ENCODE data around the gene STXBP6.

Gene STXBP6

DNA sequence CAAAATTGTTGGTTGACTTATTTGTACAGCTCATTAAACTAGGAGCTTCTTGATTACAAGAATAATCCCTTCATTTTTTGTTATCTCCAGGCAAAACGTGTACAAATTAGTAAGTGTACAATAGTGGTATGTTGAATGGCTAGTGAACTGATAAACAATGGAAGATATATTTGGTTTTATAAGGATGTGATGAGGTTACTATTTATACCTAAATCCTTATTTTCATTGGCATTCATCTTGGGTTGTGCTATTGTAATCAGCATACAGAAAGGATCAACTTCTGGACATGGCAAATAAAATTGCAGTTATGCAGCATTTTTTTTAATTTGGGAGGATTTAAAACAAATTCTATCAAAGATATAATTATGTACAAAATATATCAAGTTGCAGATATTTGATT lies 216.6 kb downstream of the STXBP6 start:
- Histone ChIP-seq H3K36me3 (ENCODE audit: control insufficient read depth, low read length) (no peaks in the 10 kb centered on the region), H4K20me1 (ENCODE audit: control insufficient read depth, insufficient read depth, low read depth, low read length) (no peaks in the 10 kb centered on the region), H3K4me1 (ENCODE audit: control insufficient read depth, low read length) (no peaks in the 10 kb centered on the region), H3K27ac (ENCODE audit: low read depth, low read length) (no peak overlapping the region), H3K4me3 (ENCODE audit: low read length) (no peak overlapping the region), H3F3A (ENCODE audit: control insufficient read depth, insufficient read depth) (no peaks in the 10 kb centered on the region), H3K27me3 (ENCODE audit: control insufficient read depth, low read length) (no peaks in the 10 kb centered on the region), H3K79me2 (ENCODE audit: control insufficient read depth, low read length) (no peaks in the 10 kb centered on the region), H3K4me2 (ENCODE audit: low read length) (no peak overlapping the region), H3K9me3 (ENCODE audit: control insufficient read depth, insufficient read depth, low read length) (no peaks in the 10 kb centered on the region), H3K9me2 (replicated peaks; ENCODE audit: control insufficient read depth, low read length) (no peaks in the 10 kb centered on the region)
- no peak for TF ChIP-seq EZH2phosphoT487 (IDR thresholded peaks at IDR 0.05; ENCODE audit: borderline replicate concordance, low read length)
- TF ChIP-seq, protein P1, sequence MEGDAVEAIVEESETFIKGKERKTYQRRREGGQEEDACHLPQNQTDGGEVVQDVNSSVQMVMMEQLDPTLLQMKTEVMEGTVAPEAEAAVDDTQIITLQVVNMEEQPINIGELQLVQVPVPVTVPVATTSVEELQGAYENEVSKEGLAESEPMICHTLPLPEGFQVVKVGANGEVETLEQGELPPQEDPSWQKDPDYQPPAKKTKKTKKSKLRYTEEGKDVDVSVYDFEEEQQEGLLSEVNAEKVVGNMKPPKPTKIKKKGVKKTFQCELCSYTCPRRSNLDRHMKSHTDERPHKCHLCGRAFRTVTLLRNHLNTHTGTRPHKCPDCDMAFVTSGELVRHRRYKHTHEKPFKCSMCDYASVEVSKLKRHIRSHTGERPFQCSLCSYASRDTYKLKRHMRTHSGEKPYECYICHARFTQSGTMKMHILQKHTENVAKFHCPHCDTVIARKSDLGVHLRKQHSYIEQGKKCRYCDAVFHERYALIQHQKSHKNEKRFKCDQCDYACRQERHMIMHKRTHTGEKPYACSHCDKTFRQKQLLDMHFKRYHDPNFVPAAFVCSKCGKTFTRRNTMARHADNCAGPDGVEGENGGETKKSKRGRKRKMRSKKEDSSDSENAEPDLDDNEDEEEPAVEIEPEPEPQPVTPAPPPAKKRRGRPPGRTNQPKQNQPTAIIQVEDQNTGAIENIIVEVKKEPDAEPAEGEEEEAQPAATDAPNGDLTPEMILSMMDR (IDR thresholded peaks at IDR 0.05; ENCODE audit: low read depth, low read length, poor library complexity, severe bottlenecking), result no peak

DNA sequence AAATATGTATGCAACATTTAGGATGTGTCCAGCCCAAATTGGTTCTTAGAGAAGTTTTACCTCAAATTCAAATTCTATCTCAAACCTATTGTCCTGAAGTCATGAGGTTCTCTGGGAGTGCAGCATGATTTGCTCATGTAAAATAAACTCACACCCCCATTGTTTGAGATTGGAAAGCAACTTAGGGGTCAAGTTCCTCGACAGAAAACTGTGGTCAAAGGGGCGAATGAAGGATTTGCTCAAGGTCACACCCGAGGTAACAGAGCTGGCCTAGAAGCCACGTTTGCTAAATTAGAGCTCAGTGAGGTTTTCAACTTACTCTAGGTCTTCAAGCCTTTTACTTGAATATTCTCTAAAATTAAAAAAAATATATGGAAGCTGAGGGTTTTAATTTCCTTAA lies 218.3 kb downstream of the STXBP6 start:
- Histone ChIP-seq H4K20me1 (ENCODE audit: control insufficient read depth, insufficient read depth, low read depth, low read length) (no peaks in the 10 kb centered on the region), H3K36me3 (ENCODE audit: control insufficient read depth, low read length) (no peaks in the 10 kb centered on the region), H3K4me3 (ENCODE audit: low read length) (no peak overlapping the region), H3K27ac (ENCODE audit: low read depth, low read length) (no peak overlapping the region), H3K9me2 (replicated peaks; ENCODE audit: control insufficient read depth, low read length) (no peaks in the 10 kb centered on the region), H3K27me3 (ENCODE audit: control insufficient read depth, low read length) (no peaks in the 10 kb centered on the region), H3K4me1 (ENCODE audit: control insufficient read depth, low read length) (no peaks in the 10 kb centered on the region), H3K4me2 (ENCODE audit: low read length) (no peak overlapping the region), H3F3A (ENCODE audit: control insufficient read depth, insufficient read depth) (no peaks in the 10 kb centered on the region), H3K9me3 (ENCODE audit: control insufficient read depth, insufficient read depth, low read length) (no peaks in the 10 kb centered on the region), H3K79me2 (ENCODE audit: control insufficient read depth, low read length) (no peaks in the 10 kb centered on the region)
- no peak for TF ChIP-seq EZH2phosphoT487 (IDR thresholded peaks at IDR 0.05; ENCODE audit: borderline replicate concordance, low read length)
- TF ChIP-seq, protein P1 (IDR thresholded peaks at IDR 0.05; ENCODE audit: low read depth, low read length, poor library complexity, severe bottlenecking), result no peak

DNA sequence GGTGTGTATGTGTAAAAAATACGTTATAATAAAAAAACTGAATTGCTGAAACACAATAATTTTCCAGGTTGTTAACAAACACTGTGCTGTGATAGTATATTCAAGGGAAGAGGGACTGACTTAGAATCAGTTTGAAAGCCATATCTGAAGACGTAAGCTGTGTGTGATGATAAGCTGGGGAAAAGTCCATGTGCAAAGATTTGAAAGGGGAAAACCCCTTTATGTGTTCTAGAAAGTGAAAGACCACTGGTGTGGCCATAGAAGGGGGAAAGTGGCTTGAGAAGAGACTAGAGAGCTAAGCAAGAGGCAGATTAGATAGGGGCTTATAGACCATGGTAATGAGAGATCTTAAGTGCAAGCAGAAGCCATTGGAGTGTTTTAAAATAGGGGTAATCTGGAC lies 220.1 kb downstream of the STXBP6 start:
- Histone ChIP-seq H3K36me3 (ENCODE audit: control insufficient read depth, low read length) (no peaks in the 10 kb centered on the region), H3F3A (ENCODE audit: control insufficient read depth, insufficient read depth) (no peaks in the 10 kb centered on the region), H3K9me2 (replicated peaks; ENCODE audit: control insufficient read depth, low read length) (no peaks in the 10 kb centered on the region), H3K9me3 (ENCODE audit: control insufficient read depth, insufficient read depth, low read length) (no peaks in the 10 kb centered on the region), H4K20me1 (ENCODE audit: control insufficient read depth, insufficient read depth, low read depth, low read length) (no peaks in the 10 kb centered on the region), H3K4me1 (ENCODE audit: control insufficient read depth, low read length) (no peaks in the 10 kb centered on the region), H3K4me3 (ENCODE audit: low read length) (no peak overlapping the region), H3K79me2 (ENCODE audit: control insufficient read depth, low read length) (no peaks in the 10 kb centered on the region), H3K27me3 (ENCODE audit: control insufficient read depth, low read length) (no peaks in the 10 kb centered on the region), H3K27ac (ENCODE audit: low read depth, low read length) (no peak overlapping the region), H3K4me2 (ENCODE audit: low read length) (no peak overlapping the region)
- TF ChIP-seq, protein P1 (IDR thresholded peaks at IDR 0.05; ENCODE audit: low read depth, low read length, poor library complexity, severe bottlenecking), result no peak

DNA sequence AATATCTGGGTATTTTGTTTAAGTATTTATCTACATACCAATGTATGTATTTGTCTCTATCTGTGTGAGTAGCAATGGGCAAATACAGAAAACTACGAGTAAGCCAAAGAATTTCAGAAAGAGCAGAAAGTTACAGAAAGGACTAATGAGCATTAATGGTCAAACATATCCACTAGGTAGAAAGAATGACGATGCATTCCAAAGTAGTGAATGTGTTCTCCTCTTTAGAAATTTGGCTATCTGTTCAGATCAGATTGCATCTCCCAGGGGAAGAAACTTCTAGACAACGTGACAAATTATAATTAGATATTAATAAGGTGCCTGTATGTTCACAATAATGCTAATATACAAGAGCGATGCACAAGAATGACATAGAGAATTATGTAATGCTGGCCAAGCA lies 221.5 kb downstream of the STXBP6 start:
- Histone ChIP-seq H3K27ac (ENCODE audit: low read depth, low read length) (no peak overlapping the region), H3K4me2 (ENCODE audit: low read length) (no peak overlapping the region), H3K36me3 (ENCODE audit: control insufficient read depth, low read length) (no peaks in the 10 kb centered on the region), H3K4me1 (ENCODE audit: control insufficient read depth, low read length) (no peaks in the 10 kb centered on the region), H3F3A (ENCODE audit: control insufficient read depth, insufficient read depth) (no peaks in the 10 kb centered on the region), H3K9me2 (replicated peaks; ENCODE audit: control insufficient read depth, low read length) (no peaks in the 10 kb centered on the region), H3K27me3 (ENCODE audit: control insufficient read depth, low read length) (no peaks in the 10 kb centered on the region), H3K79me2 (ENCODE audit: control insufficient read depth, low read length) (no peaks in the 10 kb centered on the region), H3K4me3 (ENCODE audit: low read length) (no peak overlapping the region), H4K20me1 (ENCODE audit: control insufficient read depth, insufficient read depth, low read depth, low read length) (no peaks in the 10 kb centered on the region), H3K9me3 (ENCODE audit: control insufficient read depth, insufficient read depth, low read length) (no peaks in the 10 kb centered on the region)
- no peak for TF ChIP-seq EZH2phosphoT487 (IDR thresholded peaks at IDR 0.05; ENCODE audit: borderline replicate concordance, low read length)
- TF ChIP-seq, protein P1 (IDR thresholded peaks at IDR 0.05; ENCODE audit: low read depth, low read length, poor library complexity, severe bottlenecking), result no peak
